Vagina (tissue), 2 donors: ENCODE results near the gene RECK.

ENCODE experiments used
- POLR2A ChIP-seq, 2 donors: fragments of 450-650 bp; IDR thresholded peaks; one replicate each; pipeline ENCODE4 v1.6.1; 2017; ENCODE audit warnings: antibody characterized with exemption in 2 of 2, mild to moderate bottlenecking in 2 of 2, moderate library complexity in 2 of 2
- POLR2AphosphoS5 ChIP-seq, 2 donors: sonication (generic); formaldehyde crosslinking; IDR thresholded peaks; one replicate each; pipeline ENCODE4 v1.9.0; 2017; ENCODE audit warnings: antibody characterized with exemption in 2 of 2, mild to moderate bottlenecking in 2 of 2, low read depth in 1 of 2; ENCODE audit not compliant: insufficient read depth in 1 of 2
- TF ChIP-seq, protein P1 (sequence below), 3 experiments: fragments of 450-650 bp in 2 of 3; fragments of 200-600 bp in 1 of 3; sonication (generic) in 1 of 3; IDR thresholded peaks; one replicate each; pipeline ENCODE4 v1.5.1; 2017 to 2019; ENCODE audit warnings: antibody characterized with exemption in 3 of 3, mild to moderate bottlenecking in 2 of 3, moderate library complexity in 2 of 3

DNA sequence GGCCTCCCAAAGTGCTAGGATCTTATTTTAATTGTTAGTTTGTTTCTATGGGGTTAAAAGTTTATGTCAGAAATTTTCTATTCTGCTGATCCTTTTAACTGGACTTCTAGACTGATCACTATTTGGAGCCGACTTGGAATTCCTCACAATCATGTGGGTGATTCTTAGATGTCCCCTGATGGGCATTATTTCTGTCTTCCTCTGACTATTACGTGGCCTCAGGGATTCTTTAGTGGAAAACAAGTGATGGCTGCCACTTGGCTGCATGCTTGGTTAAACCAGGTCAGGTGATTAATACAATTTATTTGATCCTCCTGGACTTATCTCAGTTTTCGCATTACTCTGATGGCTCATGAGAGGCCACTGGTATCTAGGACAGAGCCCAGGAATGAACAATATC, 46.6 kb upstream of the RECK start:
- TF ChIP-seq POLR2A (IDR thresholded peaks at IDR 0.05) (no peak), POLR2AphosphoS5 (IDR thresholded peaks at IDR 0.05; ENCODE audit: insufficient read depth in 1 of 2, low read depth in 1 of 2) (no peak)
- TF ChIP-seq, protein P1, sequence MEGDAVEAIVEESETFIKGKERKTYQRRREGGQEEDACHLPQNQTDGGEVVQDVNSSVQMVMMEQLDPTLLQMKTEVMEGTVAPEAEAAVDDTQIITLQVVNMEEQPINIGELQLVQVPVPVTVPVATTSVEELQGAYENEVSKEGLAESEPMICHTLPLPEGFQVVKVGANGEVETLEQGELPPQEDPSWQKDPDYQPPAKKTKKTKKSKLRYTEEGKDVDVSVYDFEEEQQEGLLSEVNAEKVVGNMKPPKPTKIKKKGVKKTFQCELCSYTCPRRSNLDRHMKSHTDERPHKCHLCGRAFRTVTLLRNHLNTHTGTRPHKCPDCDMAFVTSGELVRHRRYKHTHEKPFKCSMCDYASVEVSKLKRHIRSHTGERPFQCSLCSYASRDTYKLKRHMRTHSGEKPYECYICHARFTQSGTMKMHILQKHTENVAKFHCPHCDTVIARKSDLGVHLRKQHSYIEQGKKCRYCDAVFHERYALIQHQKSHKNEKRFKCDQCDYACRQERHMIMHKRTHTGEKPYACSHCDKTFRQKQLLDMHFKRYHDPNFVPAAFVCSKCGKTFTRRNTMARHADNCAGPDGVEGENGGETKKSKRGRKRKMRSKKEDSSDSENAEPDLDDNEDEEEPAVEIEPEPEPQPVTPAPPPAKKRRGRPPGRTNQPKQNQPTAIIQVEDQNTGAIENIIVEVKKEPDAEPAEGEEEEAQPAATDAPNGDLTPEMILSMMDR (IDR thresholded peaks at IDR 0.05), result no peak
